Hematopoietic multipotent progenitor cell treated with erythropoietin and hydrocortisone succinate and interleukin-3 and kit ligand, for 17 days (in vitro differentiated cells): ENCODE measurements around the gene AXL.
"Not testable (repeated sequence)": the region's sequence is repeated elsewhere in the genome, so short reads cannot be mapped to it uniquely, and the experiment has no call there.

Experiments used
- DNase-seq: peaks from one replicate; pipeline ENCODE4 v3.0.0-alpha.2; 2015; ENCODE audit warnings: low spot score

Gene AXL

DNA sequence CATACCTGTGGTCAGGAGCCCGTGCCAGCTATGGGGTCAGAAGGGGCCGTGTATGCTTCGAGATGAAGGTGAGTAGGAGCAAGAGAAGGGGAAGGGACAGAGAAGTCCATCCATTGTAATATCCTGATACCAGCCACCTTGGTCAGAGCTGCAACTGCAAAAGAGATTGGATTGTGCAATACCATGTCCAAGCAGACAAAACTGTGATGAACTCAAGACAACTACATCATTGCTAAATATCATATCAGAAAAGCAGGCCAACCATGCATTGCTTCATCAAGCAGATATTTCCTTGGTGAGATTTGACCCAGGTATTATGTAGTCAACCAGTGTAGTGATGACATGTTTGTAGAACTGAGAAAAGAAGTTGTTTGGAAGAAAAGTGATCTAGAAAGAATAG, 57.2 kb downstream of the AXL start:
- no peak for DNase-seq

DNA sequence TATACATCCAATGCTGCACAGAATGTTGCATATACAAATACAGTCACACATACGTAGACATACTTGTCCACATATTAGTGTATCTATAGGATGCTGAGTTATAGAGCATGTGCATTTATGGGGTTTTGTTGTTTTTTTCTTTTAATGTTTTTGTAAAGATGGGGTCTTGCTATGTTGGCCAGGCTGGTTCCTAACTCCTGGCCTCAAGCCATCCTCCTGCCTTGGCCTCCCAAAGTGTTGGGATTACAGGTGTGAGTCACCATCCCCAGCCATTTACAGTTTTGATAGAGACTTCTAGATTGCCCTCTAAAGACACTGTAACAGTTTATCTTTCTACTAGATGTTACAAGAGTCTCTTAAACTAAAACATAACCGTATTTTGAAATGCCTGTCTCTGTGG, 59.5 kb downstream of the AXL start:
- no peak for DNase-seq

DNA sequence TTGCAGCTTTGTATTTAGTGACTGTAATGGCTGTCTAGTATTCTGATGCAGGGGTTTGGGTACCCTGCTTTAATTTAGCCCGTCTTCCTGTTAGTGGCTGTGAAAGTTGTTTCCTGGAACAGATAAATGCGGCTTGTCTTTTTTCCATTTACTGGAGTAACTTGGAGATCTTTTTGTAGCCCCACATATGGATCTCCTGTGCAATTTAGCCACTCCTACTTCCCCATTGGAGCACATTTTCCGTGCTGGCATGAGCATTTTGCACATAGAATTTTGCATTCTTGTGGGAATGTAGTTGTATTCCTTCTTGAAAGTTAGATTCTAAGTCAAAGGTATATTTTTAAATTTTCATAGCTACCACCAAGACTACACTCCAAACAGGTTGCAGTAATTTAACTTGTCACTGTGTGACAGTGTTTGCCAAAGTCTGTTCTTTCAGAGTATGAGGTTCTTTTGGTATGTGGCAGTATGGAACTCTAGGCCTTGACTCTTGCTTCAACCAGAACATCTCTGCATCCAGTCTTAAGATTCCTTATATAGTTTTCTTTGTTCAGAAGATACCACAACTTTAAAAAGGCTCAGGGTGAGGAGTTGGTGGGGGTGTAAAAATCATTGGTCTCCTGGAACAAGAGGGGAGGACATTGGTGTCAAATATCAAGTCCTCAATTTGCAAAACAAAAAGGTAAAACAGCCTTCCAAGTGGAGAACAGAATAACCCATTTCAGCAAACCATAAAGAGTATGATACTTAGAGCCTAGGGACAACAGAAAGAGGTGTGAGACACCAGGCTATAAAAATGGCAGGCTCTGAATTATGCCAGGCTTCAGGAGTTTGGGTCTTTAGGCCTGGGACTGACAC, 69.9 kb downstream of the AXL start:
- no peak for DNase-seq

DNA sequence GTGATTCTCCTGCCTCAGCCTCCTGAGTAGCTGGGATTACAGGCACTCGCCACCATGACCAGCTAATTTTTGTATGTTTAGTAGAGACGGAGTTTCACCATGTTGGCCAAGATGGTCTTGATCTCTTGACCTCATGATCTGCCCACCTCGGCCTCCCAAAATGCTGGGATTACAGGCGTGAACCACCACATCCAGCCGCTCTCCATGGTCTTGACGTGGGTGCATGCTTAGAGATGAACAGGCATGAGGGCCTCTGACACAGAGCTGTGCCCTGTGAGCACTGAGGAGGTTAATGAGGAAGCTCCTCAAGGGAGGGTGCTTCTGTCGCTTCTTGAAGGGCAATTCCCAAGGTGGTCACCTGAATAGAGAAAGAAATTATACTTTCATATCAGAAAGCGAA, 70.8 kb downstream of the AXL start:
- DNase-seq: not testable (repeated sequence)

DNA sequence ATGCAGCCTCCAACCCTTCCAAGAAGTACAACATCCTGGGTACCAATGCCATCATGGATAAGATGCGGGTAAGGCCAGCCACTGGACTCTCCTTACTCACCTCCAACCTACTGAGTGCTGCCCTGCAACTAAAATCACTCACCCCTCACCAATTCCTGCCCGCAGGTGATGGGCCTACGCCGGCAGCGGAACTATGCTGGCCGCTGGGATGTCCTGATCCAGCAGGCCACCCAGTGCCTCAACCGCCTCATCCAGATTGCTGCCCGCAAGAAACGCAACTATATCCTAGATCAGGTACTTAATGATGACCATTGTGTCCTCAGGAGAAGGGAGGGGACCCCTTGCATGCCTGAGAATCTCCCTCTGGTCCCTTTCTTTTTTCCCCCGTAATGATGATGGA, 75.4 kb downstream of the AXL start:
- no peak for DNase-seq

DNA sequence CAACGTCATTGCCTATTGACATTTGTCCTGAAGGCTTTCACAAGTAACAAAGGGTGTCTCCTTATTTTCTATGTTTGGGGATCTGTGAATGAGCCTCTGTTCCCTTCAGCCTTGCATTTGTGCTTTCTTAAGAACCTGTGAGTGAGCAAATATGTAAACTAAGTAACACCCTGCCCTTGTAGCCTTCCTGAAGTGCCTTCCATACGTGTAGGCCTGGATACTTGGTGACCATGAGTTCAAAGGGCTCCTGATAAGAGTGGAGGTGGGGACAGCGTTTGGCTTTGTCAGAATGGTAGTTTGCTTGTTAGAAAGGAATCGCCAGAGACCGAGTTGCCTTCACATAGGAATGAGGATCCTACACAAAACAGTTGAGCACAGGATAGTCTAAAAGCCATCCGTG, 76.5 kb downstream of the AXL start:
- DNase-seq: no peak

DNA sequence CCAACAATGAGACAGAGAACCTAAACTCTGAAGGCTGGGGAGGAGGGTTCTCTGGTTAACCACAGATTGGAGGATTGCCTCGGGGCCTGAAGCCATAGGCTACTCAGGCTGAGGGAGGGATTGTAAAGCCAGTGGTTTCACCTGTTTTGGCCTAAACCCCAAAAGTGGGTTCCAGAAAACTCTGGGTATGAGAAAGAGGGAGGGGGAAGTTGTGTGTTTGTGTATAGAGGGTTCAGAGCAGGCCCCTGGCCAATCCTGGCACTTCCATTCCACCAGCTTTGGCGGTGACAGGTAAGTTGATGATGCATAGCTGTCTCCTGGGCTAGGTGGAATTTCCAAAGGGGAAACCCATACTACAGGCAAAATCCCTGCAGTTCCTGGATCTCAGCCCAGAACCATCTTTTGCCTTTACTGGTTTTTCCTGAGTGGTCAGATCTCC, 77.4 kb downstream of the AXL start:
- DNase-seq: no peak

DNA sequence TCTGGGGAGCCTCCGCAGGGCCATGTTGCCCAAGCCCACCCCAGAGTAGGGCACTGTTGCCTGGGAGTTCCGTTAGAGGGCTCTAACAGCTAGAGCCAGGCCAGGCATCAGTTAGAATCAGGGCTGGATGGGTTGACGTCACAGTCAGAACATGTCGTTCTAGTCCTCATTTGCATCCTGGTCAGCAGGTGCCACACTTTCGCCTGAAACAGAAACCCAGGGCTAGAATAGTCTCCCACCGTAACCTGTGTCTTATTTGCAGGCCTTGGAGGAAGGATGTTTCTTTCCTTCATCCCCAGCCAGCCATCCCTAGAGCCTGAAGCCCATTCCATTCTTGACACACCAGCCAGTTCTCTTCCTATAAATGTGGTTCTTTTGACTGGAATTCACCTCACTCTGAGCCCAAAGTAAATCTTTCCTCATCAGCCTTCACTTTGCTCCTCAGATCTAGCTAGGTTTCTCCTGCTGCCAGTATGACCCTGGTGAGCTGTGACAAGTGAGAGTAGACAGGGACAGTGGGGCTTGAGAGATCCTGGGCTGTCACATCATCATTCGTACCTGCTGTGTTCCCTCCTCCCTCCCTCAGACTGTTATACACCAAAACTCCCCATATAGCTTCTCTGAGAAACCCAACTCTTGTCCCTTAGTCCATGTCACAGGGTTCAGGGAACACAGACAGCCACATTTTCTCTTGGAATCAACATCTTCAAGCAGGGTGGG, 78.8 kb downstream of the AXL start:
- DNase-seq: no peak

DNA sequence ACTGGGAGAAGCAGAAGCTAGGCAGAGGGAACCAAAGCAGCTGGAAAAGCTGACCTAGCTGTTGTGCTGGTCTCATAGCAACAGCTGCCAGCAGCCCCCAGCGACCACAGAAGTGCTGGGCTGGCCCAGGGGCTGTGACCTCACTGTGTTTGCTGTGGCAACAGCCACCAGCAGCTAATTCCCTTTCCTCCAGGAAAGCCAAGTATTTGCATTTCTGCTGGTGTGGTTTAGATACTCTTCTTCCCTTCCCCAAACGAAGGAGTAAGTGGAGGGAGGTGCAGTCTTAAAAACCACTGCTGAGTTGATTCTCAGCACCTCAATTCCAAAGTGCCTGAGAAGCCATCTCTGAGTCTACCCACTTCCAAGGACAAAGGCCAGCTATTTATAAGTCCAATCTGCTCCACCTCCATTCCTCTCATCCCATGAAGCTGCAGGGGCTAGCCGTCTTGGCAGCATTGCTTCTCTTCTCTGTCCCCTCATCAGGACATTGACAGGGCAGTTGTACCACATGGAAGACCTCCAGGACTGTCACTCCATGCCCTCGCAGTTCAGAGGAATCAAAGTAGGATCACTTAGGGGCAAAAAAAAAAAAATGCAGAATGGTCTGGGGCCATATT, 79.4 kb downstream of the AXL start:
- DNase-seq: no peak

DNA sequence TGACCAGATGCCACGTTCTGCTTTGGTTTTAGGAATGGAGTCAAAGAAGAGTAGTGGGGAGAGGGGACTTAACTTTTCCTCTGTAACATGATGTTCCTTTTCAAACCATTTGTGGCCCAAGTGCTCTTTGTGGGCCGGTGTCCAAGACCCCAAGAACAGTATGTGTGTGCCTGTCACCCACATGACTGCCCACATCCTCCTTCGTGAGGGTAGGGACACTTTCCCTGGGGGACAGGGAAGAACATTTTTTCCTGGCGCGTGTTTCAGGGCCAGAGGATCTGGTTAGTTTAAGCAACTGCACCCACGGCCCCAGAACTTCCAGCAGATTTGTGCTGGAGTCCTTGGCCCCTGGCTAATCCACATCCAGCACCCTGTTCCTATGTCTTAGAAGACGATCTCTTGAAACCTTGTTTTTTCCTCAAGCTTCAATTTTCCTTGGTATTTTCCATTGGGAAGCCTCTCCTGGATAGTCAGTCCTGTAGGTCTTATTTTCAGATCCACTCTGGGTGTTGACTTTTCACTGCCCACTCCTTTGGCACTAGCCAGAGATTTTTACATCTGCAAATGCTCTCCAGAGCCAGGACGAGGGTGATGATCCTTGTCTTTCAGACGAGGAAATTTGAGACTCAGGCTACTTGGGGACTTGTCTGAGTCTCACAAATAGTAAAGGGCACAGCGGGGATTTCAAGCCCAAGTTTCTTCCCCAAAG, 80.2 kb downstream of the AXL start:
- DNase-seq: no peak

DNA sequence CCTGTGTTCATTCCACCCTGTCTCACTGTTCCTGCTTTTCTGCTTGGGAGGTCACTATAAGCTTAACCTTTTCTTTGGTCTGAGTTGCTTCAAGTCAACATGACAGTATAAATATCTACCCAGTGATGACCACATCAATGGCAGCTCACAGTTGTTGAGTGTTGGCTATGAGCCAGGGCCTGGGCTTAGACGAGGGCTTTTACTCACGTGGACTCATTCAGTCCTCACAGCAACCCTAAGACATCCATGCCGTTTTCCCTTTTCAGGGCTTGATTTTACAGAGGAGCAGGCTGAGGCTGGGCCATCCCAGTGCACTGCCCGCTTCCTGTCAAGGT, 80.7 kb downstream of the AXL start:
- no peak for DNase-seq

DNA sequence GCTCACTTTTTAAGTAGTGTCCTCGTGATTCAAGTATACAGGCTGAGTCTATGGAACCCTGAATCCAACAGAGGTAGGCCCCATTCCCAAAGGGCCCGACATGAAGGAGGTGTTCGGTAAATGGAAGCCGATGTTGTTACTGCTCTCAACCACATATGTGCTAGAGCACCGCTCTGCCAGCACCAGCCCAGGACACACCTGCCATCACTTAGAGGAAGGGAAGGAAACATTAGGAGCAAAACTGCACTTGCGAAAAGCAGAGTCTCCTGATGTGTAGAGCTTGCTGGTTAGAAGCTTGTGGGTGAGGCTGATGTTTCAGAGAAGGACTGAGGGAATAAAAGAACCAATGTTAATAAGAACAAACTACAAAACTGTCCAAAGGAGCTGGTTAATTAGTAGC, 81.5 kb downstream of the AXL start:
- DNase-seq: no peak

DNA sequence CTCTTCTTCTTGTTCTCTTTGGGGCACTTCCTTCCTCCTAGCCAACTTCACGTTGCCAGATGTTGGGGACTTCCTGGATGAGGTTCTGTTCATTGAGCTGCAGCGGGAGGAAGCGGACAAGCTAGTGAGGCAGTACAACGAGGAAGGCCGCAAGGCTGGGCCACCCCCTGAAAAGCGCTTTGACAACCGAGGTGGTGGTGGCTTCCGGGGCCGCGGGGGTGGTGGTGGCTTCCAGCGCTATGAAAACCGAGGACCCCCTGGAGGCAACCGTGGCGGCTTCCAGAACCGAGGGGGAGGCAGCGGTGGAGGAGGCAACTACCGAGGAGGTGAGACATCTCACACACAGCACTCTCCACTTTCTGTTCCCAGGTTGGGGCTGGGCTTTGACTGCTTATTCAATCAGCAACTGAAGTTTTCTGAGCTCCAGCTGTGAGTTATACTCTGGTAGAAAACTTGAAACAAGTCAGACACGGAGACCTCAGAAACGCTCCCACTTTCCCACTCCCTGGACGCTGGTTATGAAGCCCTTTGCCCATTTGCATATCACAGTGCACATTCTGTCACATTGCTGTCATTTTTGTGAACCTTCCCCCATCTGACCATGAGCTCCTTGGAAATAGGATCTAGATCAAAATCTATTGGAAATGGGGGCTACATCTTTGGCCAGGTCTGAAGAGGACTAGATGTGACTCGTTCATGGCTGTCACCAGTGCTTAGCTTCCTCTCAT, 83.8 kb downstream of the AXL start:
- DNase-seq: no peak

DNA sequence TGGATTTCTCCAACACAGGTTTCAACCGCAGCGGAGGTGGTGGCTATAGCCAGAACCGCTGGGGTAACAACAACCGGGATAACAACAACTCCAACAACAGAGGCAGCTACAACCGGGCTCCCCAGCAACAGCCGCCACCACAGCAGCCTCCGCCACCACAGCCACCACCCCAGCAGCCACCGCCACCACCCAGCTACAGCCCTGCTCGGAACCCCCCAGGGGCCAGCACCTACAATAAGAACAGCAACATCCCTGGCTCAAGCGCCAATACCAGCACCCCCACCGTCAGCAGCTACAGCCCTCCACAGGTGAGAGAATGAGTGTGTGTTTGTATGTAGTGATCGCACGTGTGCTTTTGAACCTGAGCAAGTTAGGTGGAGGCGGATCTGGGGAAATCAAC, 84.9 kb downstream of the AXL start:
- DNase-seq: no peak

DNA sequence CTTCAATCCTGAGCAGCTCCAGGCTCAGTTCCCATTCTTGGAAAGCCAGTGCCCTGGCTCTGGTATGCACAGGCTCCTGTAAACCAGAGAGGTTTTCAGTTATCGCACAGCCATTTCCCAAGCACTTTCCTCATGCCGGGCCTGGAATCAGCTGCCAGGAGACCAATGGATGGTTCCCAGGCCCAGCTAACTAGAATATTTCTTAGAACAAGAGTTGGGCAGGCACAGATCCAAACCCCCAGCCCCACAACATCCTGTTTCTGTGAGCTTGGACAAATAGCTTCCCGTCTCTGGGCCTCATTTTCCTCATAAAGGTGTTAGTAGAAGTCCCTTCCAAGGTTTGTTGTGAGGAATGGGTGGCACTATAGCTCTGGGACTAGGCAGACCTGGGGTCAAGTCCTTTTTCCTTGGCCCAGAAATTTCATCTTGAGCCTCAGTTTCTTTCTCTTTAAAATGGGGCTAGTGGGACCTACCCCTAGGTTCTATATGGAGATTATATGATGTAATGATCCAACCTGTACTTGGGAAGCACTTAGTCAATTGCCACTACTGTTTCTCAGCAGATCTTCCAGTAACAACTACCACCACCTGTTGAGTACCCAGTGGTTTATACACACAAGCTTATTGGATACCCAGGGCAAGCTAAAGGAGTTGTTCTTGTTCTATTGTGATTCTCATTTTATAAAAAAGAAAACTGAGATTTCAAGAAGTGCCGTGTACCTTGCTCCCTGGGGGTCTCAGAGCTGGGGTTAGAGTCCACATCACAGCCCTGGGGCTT, 85.9 kb downstream of the AXL start:
- DNase-seq: no peak

DNA sequence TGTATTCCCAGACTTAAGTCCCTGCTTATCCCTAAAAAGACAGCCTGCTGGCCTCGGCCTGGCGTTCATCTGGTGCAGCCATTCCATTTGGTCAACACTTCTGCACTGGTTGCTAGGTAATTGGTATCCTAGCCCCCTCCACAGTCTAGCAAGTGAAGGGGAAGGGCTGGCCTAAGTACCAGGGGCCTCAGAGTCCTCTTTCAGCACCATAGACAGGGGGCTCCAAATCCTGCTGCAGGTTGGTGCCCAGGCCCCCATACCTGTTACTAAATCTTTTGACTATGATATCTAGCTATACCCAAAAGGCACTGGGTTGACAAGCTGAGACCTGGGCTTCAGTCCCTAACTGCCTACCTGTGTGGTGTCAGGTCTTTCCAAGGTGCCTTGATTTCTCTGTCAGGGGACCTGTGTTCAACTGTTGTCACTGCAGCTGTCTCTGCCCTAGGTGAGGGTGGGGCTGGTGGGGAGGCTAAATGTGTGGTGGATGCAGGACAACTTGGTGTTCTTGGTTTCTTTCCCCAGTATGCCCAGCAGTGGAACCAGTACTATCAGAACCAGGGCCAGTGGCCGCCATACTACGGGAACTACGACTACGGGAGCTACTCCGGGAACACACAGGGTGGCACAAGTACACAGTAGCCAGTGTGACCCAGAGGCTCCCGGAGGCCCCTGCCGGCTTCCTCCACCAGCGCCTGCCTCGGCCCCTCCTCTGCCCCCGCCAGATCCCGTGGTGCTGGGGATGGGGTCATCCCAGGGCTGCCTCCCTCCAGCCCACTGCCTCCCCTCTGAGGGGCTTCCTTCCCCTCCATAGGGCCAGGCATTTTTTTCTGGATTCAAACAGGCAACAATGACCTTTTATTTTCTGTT, 87.1 kb downstream of the AXL start:
- DNase-seq: no peak

DNA sequence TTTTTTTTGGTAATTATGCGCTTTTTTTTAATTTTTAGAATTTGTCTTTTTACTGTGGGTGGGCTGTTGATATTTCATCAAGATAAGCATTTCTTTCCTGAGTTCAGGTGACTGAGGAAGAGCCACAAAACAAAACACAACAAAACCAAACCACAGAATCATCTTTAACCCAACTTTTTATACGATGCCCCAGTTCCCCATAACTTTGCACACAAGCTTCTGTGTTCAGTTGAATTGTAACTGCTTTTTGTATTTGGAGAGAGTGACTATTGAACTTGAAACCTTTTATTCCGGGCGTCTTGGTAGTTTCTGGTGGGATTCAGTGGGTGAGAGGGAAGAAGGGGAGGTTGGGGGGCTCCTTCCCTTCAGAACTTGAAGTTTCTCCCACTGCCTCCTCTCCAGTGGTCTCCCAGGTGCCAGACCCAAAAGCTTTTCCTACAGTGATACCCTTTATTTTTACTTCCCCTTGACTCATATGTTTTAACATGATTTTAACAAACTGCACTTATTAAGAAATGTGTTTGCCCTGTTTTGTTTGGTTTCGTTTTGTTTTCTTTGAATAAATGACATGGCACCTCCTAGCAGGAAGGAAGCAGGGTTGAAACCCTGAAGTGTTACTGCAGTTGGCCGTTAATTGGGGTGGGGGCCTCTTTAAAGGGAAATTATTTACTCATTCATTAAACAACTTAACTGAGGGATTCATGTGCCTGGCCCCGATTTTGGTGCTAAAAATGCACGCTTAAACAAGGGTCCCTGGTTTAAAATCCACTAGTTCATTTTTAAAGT, 88.3 kb downstream of the AXL start:
- DNase-seq: no peak

DNA sequence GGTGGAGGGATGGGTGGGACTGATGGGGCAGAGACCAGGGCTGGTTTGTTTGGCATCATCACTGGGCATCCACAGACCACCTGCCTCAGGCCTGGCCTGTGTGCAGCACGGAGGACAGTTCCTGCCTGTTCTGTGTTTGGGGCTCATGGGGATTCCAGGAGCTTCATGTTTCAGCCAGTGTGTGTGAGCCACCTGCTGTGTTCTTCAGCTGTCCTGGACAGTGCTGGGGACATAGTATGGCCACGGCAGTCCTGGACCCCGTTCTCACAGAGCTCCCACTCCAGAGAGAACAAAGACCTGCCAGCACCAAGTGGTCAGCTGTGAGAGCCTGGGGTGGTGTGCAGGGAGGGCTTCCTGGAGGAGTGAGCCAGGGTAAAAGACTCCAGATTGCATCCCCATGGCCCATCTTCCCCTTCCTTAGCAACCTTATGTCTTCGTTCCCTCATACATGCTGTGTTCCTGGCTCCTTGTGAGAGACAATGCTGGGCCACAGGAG, 89.0 kb downstream of the AXL start:
- no peak for DNase-seq
